GM12878 (cell line): ENCODE measurements around the gene NCBP1. TPM values are rescaled to one million over a fixed set of nuclear protein-coding genes. Genes with fewer than 3 reads are reported as not detected.

ENCODE experiments used
- ATAC-seq: fragments of 200-7000 bp; cut with Tn5 transposase; 3 replicates; pipeline ENCODE4 v1.9.1; 2020; ENCODE audit warnings: mild to moderate bottlenecking, moderate library complexity
- BruUV-seq: library from RNA; stranded (reverse); fragments of 400-500 nt; replicated peaks from 2 replicates; lab custom pipeline; 2021; lab: Mats Ljungman, UMichigan
- CTCF ChIA-PET: fragments of 300-600 bp; sonication (Branson Sonifier 250); formaldehyde crosslinking; extraction: SDS; loops from one replicate; lab custom pipeline; 2021; ENCODE audit warnings: inconsistent platforms; lab: Yijun Ruan, JAX
- POLR2A ChIA-PET: fragments of 350-600 bp; formaldehyde crosslinking; extraction: SDS; loops from one replicate; lab custom pipeline; 2021; ENCODE audit warnings: inconsistent platforms; lab: Charles Lee
- RAD21 ChIA-PET: fragments of 300-600 bp; sonication (Branson Sonifier 250); formaldehyde crosslinking; loops from one replicate; lab custom pipeline; 2023; ENCODE audit warnings: antibody characterized with exemption; ENCODE audit not compliant: unreplicated experiment; lab: Charles Lee
- SMC1A ChIA-PET: fragments of 300-600 bp; sonication (Branson Sonifier 250); formaldehyde crosslinking; loops from one replicate; lab custom pipeline; 2023; ENCODE audit not compliant: unreplicated experiment, uncharacterized antibody; lab: Charles Lee
- DNase-seq: peaks from one replicate; pipeline ENCODE4 v3.0.0-alpha.2; 2011; ENCODE audit warnings: low read depth, low spot score
- FAIRE-seq: peaks from 3 replicates; lab custom pipeline; 2011; peaks lifted over from hg19 to GRCh38; lab: Jason Lieb, UNC
- H2AFZ ChIP-seq: 2 replicates; pipeline ENCODE4 v1.6.0; 2011; ENCODE audit warnings: low read depth, low read length, control low read depth; ENCODE audit not compliant: control insufficient read depth
- H3K27ac ChIP-seq: 2 replicates; pipeline ENCODE4 v1.5.1; 2011; ENCODE audit warnings: control low read depth; ENCODE audit not compliant: control insufficient read depth, insufficient read depth
- H3K27me3 ChIP-seq, 2 experiments: replicated peaks in 1 of 2; 2 replicates each; pipeline versions ENCODE4 v1.6.0 to v1.6.1; 2011; ENCODE audit warnings: low read length in 1 of 2; ENCODE audit not compliant: control insufficient read depth in 2 of 2, insufficient read depth in 2 of 2
- H3K36me3 ChIP-seq, 2 experiments: 2 replicates each; pipeline ENCODE4 v1.5.1; 2011; ENCODE audit warnings: low read length in 1 of 2; ENCODE audit not compliant: control insufficient read depth in 2 of 2, insufficient read depth in 2 of 2
- H3K4me1 ChIP-seq: 2 replicates; pipeline ENCODE4 v1.6.1; 2011; ENCODE audit warnings: mild to moderate bottlenecking, low read length, moderate library complexity, mixed read lengths; ENCODE audit not compliant: control insufficient read depth, insufficient read depth
- H3K4me2 ChIP-seq: 2 replicates; pipeline ENCODE4 v1.6.0; 2011; ENCODE audit warnings: control low read depth; ENCODE audit not compliant: control insufficient read depth, insufficient read depth
- H3K4me3 ChIP-seq: fragments of 200-600 bp; sonication (generic); 2 replicates; pipeline ENCODE4 v1.5.1; 2016
- H3K79me2 ChIP-seq: 2 replicates; pipeline ENCODE4 v1.6.0; 2011; ENCODE audit warnings: low read length; ENCODE audit not compliant: control insufficient read depth, insufficient read depth
- H3K9ac ChIP-seq: 2 replicates; pipeline ENCODE4 v1.8.0; 2011; ENCODE audit warnings: low read length, control low read depth, mixed read lengths; ENCODE audit not compliant: control insufficient read depth, insufficient read depth
- H3K9me3 ChIP-seq: replicated peaks from 3 replicates; pipeline ENCODE4 v1.5.1; 2011; ENCODE audit warnings: mild to moderate bottlenecking, low read length; ENCODE audit not compliant: control insufficient read depth, insufficient read depth
- H4K20me1 ChIP-seq: 2 replicates; pipeline ENCODE4 v1.6.0; 2011; ENCODE audit not compliant: control insufficient read depth, insufficient read depth
- CBX3 ChIP-seq: fragments of 200-600 bp; sonication (generic); IDR thresholded peaks from 2 replicates; pipeline ENCODE4 v1.6.1; 2016; ENCODE audit warnings: low read depth, borderline replicate concordance
- HDAC6 ChIP-seq: fragments of 200-600 bp; sonication (generic); IDR thresholded peaks from one replicate; pipeline ENCODE4 v1.8.0; 2017; ENCODE audit warnings: antibody characterized with exemption; ENCODE audit not compliant: unreplicated experiment
- MTA2 ChIP-seq: fragments of 450-650 bp; IDR thresholded peaks from 2 replicates; pipeline ENCODE4 v1.6.1; 2016; ENCODE audit warnings: low read depth, mild to moderate bottlenecking, moderate library complexity
- NFXL1 ChIP-seq: fragments of 450-650 bp; IDR thresholded peaks from 2 replicates; pipeline ENCODE4 v1.6.1; 2017; ENCODE audit warnings: antibody characterized with exemption, mild to moderate bottlenecking, borderline replicate concordance
- RFX5 ChIP-seq: IDR thresholded peaks from 2 replicates; pipeline ENCODE4 v1.6.1; 2011; ENCODE audit warnings: low read depth, low read length, improper control_type of control experiment
- SIX5 ChIP-seq: IDR thresholded peaks from 2 replicates; pipeline ENCODE4 v1.6.1; 2011; ENCODE audit warnings: mild to moderate bottlenecking, low read depth, low read length, moderate library complexity; ENCODE audit not compliant: severe bottlenecking
- SUPT20H ChIP-seq: IDR thresholded peaks from 2 replicates; pipeline ENCODE4 v1.6.1; 2011; ENCODE audit warnings: low read depth, mild to moderate bottlenecking, low read length, moderate library complexity, borderline replicate concordance; ENCODE audit not compliant: control insufficient read depth
- YBX1 ChIP-seq: fragments of 450-650 bp; IDR thresholded peaks from 2 replicates; pipeline ENCODE4 v1.6.1; 2016; ENCODE audit warnings: antibody characterized with exemption
- ZBED1 ChIP-seq: IDR thresholded peaks from 2 replicates; pipeline ENCODE4 v1.6.1; 2016; ENCODE audit warnings: borderline replicate concordance
- WGBS: methylation state at CpG from one replicate; pipeline ENCODE4 v1.1.6; 2016; ENCODE audit warnings: low lambda C conversion rate; ENCODE audit not compliant: insufficient replicate concordance, insufficient coverage; ENCODE audit errors: missing lambda C conversion rate; 5-methylcytosine and 5-hydroxymethylcytosine counted together
- in situ Hi-C: fragments of 300-500 bp; cut with MboI; formaldehyde crosslinking; loops from 9 replicates; pipeline ENCODE4 v1.14.3; 2018; ENCODE audit warnings: mixed read lengths
- intact Hi-C: fragments of 100-400 bp; cut with micrococcal nuclease; formaldehyde crosslinking; loops from one replicate; pipeline ENCODE4 v1.14.2; 2022; ENCODE audit not compliant: unreplicated experiment
- polyA plus RNA-seq, 11 experiments: library from polyadenylated mRNA; depleted of rRNA in 4 of 11; unstranded in 6 of 11; stranded (reverse) in 5 of 11; fragments of >200 nt; fragmentation: Nextera tagmentation in 4 of 11; fragmentation: Illumina TruSeq in 1 of 11; extraction: Ambion mirVana in 4 of 11; extraction: Trizol in 1 of 11; gene quantifications; 1 replicate in 1 of 11; 2 replicates in 10 of 11; pipeline versions ENCODE4 v1.2.1 to v1.2.3, GENCODE V29; 2011 to 2016; ENCODE audit warnings: inconsistent platforms in 2 of 11, missing spikeins in 2 of 11, low read depth in 1 of 11
- total RNA-seq, 4 experiments: library from RNA; depleted of rRNA in 3 of 4; stranded (reverse); fragments of >200 nt in 3 of 4; fragmentation: Illumina TruSeq in 1 of 4; extraction: Trizol in 1 of 4; gene quantifications; 2 replicates each; pipeline versions ENCODE4 v1.2.1 to v1.2.3, GENCODE V29; 2013 to 2021
- TF ChIP-seq, protein P1 (sequence below): fragments of 450-650 bp; IDR thresholded peaks from 2 replicates; pipeline ENCODE4 v1.6.1; 2017; ENCODE audit warnings: borderline replicate concordance
- TF ChIP-seq, protein P2 (sequence below): fragments of 450-650 bp; IDR thresholded peaks from 2 replicates; pipeline ENCODE4 v1.6.1; 2017; ENCODE audit warnings: antibody characterized with exemption, mild to moderate bottlenecking, moderate library complexity
- TF ChIP-seq, protein P3 (sequence below): fragments of 450-650 bp; conservative IDR thresholded peaks from 2 replicates; pipeline ENCODE4 v1.6.1; 2017; ENCODE audit warnings: mild to moderate bottlenecking, moderate library complexity
- TF ChIP-seq, protein P4 (sequence below): IDR thresholded peaks from 2 replicates; pipeline ENCODE4 v1.6.1; 2012; ENCODE audit warnings: low read length, inconsistent platforms

The NCBP1 gene
- total and polyA plus RNA-seq, 10 of the 15 experiments (the other 5 are each of a cell fraction or from before 2014, with no cell fraction given): 14.7 to 70.9 (median 36.0) TPM

DNA sequence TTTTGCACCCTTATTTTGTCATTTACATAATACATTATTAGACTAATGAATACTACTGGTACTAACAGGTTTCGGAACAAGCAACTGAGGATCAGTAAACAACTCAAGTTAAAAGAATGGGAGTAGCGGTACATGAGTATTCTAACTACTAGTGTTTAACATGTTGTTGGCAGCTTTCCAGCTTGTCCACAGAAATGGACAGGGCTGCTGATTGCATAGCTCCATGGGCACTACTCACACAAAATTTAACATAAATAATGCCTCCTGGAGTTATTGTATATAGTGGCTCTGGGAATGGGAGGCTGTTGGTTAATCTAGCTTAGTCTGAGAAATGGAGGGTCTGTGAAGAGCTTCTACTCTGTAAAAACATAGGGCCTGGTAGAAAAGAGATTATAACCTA, 6.7 kb downstream of the NCBP1 start:
- RAD21 ChIA-PET: interaction anchor here (0.7 kb wide), 1 partner anchor 25 kb away, joined by 4 read pairs; no protein-coding TSS in a partner anchor
- POLR2A ChIA-PET: interaction anchor here (0.9 to 1.4 kb wide), 4 partner anchors 8 to 80 kb away, joined by 3 to 5 read pairs (median 4); partner anchors contain the start of gene XPA
- WGBS: 95% methylated on average over 2 of the region's 2 CpGs
- H3K36me3 ChIP-seq: peaks cover 4 to 12% of the 10 kb centered on the region in 2 experiments
- peaks cover 58% of the 10 kb centered on the region for H3K79me2 ChIP-seq
- FAIRE-seq: no peak
- no peaks in the 10 kb centered on the region for H3K27me3 ChIP-seq
- SMC1A ChIA-PET: interaction anchor here (0.7 to 3.1 kb wide), 10 partner anchors 9 to 209 kb away, joined by 3 to 14 read pairs (median 4); no protein-coding TSS in a partner anchor
- H4K20me1 ChIP-seq: no peaks in the 10 kb centered on the region
- no peak overlapping the region for H2AFZ ChIP-seq
- no peak overlapping the region for H3K4me3 ChIP-seq
- in situ Hi-C loops: loop anchor here (25.0 kb wide), 1 partner anchor 1228 kb away; the partner anchor contains the start of gene ZNF367
- H3K9me3 ChIP-seq: no peaks in the 10 kb centered on the region
- no peak for DNase-seq
- no TSS peak for BruUV-seq
- no peak for ATAC-seq
- CTCF ChIA-PET: interaction anchor here (1.0 to 5.5 kb wide), 10 partner anchors 10 to 261 kb away, joined by 3 to 28 read pairs (median 6); partner anchors contain the start of gene XPA
- H3K9ac ChIP-seq: no peak overlapping the region
- H3K4me1 ChIP-seq: no peaks in the 10 kb centered on the region
- no peak overlapping the region for H3K27ac ChIP-seq
- no peak overlapping the region for H3K4me2 ChIP-seq
- intact Hi-C loops: no loop called here
- TF ChIP-seq, protein P1, sequence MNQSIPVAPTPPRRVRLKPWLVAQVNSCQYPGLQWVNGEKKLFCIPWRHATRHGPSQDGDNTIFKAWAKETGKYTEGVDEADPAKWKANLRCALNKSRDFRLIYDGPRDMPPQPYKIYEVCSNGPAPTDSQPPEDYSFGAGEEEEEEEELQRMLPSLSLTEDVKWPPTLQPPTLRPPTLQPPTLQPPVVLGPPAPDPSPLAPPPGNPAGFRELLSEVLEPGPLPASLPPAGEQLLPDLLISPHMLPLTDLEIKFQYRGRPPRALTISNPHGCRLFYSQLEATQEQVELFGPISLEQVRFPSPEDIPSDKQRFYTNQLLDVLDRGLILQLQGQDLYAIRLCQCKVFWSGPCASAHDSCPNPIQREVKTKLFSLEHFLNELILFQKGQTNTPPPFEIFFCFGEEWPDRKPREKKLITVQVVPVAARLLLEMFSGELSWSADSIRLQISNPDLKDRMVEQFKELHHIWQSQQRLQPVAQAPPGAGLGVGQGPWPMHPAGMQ: no peak
- TF ChIP-seq HDAC6 (no peak), SUPT20H (no peak), YBX1 (no peak), ZBED1 (no peak), NFXL1 (no peak), RFX5 (no peak), CBX3 (no peak), MTA2 (no peak), SIX5 (no peak)
- TF ChIP-seq, protein P2, sequence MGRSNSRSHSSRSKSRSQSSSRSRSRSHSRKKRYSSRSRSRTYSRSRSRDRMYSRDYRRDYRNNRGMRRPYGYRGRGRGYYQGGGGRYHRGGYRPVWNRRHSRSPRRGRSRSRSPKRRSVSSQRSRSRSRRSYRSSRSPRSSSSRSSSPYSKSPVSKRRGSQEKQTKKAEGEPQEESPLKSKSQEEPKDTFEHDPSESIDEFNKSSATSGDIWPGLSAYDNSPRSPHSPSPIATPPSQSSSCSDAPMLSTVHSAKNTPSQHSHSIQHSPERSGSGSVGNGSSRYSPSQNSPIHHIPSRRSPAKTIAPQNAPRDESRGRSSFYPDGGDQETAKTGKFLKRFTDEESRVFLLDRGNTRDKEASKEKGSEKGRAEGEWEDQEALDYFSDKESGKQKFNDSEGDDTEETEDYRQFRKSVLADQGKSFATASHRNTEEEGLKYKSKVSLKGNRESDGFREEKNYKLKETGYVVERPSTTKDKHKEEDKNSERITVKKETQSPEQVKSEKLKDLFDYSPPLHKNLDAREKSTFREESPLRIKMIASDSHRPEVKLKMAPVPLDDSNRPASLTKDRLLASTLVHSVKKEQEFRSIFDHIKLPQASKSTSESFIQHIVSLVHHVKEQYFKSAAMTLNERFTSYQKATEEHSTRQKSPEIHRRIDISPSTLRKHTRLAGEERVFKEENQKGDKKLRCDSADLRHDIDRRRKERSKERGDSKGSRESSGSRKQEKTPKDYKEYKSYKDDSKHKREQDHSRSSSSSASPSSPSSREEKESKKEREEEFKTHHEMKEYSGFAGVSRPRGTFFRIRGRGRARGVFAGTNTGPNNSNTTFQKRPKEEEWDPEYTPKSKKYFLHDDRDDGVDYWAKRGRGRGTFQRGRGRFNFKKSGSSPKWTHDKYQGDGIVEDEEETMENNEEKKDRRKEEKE: no peak
- TF ChIP-seq, protein P3, sequence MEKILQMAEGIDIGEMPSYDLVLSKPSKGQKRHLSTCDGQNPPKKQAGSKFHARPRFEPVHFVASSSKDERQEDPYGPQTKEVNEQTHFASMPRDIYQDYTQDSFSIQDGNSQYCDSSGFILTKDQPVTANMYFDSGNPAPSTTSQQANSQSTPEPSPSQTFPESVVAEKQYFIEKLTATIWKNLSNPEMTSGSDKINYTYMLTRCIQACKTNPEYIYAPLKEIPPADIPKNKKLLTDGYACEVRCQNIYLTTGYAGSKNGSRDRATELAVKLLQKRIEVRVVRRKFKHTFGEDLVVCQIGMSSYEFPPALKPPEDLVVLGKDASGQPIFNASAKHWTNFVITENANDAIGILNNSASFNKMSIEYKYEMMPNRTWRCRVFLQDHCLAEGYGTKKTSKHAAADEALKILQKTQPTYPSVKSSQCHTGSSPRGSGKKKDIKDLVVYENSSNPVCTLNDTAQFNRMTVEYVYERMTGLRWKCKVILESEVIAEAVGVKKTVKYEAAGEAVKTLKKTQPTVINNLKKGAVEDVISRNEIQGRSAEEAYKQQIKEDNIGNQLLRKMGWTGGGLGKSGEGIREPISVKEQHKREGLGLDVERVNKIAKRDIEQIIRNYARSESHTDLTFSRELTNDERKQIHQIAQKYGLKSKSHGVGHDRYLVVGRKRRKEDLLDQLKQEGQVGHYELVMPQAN: no peak
- TF ChIP-seq, protein P4, sequence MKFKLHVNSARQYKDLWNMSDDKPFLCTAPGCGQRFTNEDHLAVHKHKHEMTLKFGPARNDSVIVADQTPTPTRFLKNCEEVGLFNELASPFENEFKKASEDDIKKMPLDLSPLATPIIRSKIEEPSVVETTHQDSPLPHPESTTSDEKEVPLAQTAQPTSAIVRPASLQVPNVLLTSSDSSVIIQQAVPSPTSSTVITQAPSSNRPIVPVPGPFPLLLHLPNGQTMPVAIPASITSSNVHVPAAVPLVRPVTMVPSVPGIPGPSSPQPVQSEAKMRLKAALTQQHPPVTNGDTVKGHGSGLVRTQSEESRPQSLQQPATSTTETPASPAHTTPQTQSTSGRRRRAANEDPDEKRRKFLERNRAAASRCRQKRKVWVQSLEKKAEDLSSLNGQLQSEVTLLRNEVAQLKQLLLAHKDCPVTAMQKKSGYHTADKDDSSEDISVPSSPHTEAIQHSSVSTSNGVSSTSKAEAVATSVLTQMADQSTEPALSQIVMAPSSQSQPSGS: no peak
